A673 (cell line): Measurements from ENCODE around the gene RBPMS2.

Experiments used
- CTCF ChIP-seq: fragments of 300-800, 200-600 bp; sonication (generic); conservative IDR thresholded peaks from 2 replicates; pipeline ENCODE4 v1.5.1; 2017; ENCODE audit warnings: low read depth, mild to moderate bottlenecking, antibody characterized with exemption, low read length, moderate library complexity, mixed read lengths
- EZH2 ChIP-seq: fragments of 200-600 bp; sonication (generic); IDR thresholded peaks from 2 replicates; pipeline ENCODE4 v1.6.1; 2017; ENCODE audit warnings: borderline replicate concordance, low read depth, mild to moderate bottlenecking, mixed read lengths, antibody characterized with exemption, low read length; ENCODE audit not compliant: poor library complexity, severe bottlenecking

DNA sequence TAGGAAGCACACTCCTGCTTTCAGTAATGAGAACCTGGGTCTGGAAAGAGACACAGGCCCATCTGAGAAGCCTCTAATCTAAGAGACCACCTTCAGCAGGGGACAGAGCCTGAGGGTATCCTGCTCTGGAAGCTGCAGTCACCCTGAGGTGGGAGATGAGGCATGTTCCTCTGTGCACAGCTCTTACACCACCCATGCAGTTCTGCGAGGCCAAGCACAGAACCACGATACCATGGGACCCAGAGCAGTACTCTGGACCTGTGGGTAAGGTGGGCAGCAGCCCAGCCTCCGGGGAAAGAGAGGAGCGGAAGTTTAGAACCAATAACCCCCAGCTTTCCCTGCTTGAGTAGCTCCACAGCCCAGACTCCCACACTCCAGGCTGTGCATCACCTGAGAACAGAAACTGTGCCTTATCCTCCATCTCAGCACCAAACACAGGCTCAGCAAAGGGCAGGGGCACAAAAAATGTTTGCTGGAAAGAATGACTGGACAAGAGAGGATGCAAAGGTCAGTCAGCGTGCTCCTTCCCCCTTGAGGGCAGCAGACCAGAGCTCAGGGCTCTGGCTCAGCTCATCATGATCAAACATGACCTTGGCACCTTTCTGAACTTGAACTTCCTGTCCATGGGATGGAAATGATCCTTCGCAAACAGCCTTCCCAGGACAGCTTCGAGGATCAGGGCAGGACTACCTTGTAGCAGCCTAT is 43.1 kb downstream of the RBPMS2 start:
- TF ChIP-seq CTCF: no peak
- no peak for TF ChIP-seq EZH2
